K562 treated with DMSO at 1 percent for 12 hours (cell line): Measurements from ENCODE around the gene RAB33B. TPM values are rescaled to one million over a fixed set of nuclear protein-coding genes. Genes with fewer than 3 reads are reported as not detected.

Source experiments
- total RNA-seq: library from RNA; unstranded; fragments of 300-600 nt; gene quantifications from 2 replicates; pipeline ENCODE4 v1.2.3, GENCODE V29; 2022; ENCODE audit not compliant: insufficient read depth

Gene RAB33B
- 1.9 and 4.3 TPM in 2 replicates for total RNA-seq

DNA sequence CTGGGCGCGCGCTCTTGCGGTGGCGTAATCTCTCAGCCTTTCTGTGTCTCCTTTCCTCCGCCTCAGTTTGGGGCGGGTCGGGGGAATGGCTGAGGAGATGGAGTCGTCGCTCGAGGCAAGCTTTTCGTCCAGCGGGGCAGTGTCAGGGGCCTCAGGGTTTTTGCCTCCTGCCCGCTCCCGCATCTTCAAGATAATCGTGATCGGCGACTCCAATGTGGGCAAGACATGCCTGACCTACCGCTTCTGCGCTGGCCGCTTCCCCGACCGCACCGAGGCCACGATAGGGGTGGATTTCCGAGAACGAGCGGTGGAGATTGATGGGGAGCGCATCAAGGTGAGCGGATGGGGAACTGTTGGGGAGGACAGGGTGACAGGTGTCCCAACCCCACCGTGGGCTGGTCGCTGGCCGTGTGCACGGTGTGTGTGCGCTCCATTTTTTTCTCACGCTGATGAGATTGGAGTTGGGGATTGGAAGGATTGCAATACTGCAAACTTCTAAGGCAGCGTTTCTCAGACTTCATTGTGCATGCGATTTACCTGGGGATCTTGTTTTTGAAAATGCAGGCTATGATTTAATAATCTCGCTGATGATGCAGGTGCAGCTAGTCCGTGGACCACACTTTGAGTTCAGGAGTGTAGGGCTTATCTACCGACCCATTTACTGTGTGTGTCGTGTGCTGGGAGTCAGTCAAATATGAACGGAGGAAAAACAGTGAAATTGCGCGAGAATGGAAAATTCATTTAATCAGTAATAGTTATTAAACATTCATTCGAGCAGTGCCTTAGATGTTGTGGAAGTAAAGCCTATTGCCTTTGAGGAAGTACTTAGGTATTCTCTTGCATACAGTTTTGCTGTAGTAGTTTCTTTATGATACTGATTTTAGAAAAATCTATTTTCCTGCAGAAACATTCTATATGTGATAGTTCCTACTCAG, at the start of gene RAB33B:
Gene RAB33B, plus strand, starts transcription at position 11 of the 935 bp plus-strand sequence. Its CDS starts 75 bp downstream, at position 86.

Other genes with a start within 250 kb of the RAB33B start
- not detected in 2 replicates for gene MGARP, start 173.9 kb upstream of the RAB33B start, total RNA-seq
- gene NAA15, start 152.6 kb upstream of the RAB33B start, total RNA-seq = 6.4 and 19.6 TPM in 2 replicates
- gene NDUFC1, start 151.6 kb upstream of the RAB33B start, total RNA-seq = 74.0 and 108 TPM in 2 replicates
- 0.38 and 1.8 TPM in 2 replicates for gene SETD7, start 102.1 kb downstream of the RAB33B start, total RNA-seq
- 51.8 and 56.2 TPM in 2 replicates for gene MGST2, start 211.7 kb downstream of the RAB33B start, total RNA-seq